Right atrium auricular region (tissue), 2 donors: ENCODE results near the gene MTHFD2L. TPM values are rescaled to one million over a fixed set of nuclear protein-coding genes. Genes with fewer than 3 reads are reported as not detected.

Experiments
- DNase-seq: peaks from one replicate; pipeline ENCODE4 v3.0.0-alpha.2; 2019; ENCODE audit warnings: low spot score
- H3K27ac ChIP-seq, 2 donors: fragments of 200-600 bp; sonication (generic); 1 replicate in 1 of 2; 2 replicates in 1 of 2; pipeline ENCODE4 v1.5.1; 2016 to 2019
- H3K27me3 ChIP-seq, 2 donors: fragments of 200-600 bp; sonication (generic); one replicate each; pipeline versions ENCODE4 v1.5.1 to v1.6.0; 2017 to 2019
- H3K36me3 ChIP-seq: fragments of 200-600 bp; sonication (generic); one replicate; pipeline ENCODE4 v1.5.1; 2016
- H3K4me1 ChIP-seq, 2 donors: fragments of 200-600 bp; sonication (generic); one replicate each; pipeline versions ENCODE4 v1.5.1 to v1.6.0; 2017 to 2019
- H3K4me3 ChIP-seq, 2 donors: fragments of 200-600 bp; sonication (generic); 1 replicate in 1 of 2; 2 replicates in 1 of 2; pipeline ENCODE4 v1.5.1; 2017 to 2019; ENCODE audit warnings: mild to moderate bottlenecking in 1 of 2, moderate library complexity in 1 of 2
- H3K9me3 ChIP-seq, 2 donors: fragments of 200-600 bp; sonication (generic); one replicate each; pipeline ENCODE4 v1.5.1; 2019
- CTCF ChIP-seq, 2 donors: fragments of 200-600 bp; sonication (generic); IDR thresholded peaks; one replicate each; pipeline ENCODE4 v1.5.1; 2019; ENCODE audit warnings: antibody characterized with exemption in 2 of 2
- total RNA-seq, 2 donors: library from RNA; depleted of rRNA; stranded (reverse); fragments of >200 nt; gene quantifications; one replicate each; pipeline ENCODE4 v1.1.0, GENCODE V29; 2016

MTHFD2L gene
- total RNA-seq, 2 donors from 2014 or later: 8.3 to 11.5 TPM

GRCh38 chr4:74282926-74283325 lies 125.0 kb downstream of the MTHFD2L start:
- Histone ChIP-seq H3K4me1 (no peaks in the 10 kb centered on the region), H3K27me3 (no peaks in the 10 kb centered on the region), H3K36me3 (no peaks in the 10 kb centered on the region), H3K27ac (no peak overlapping the region), H3K9me3 (no peaks in the 10 kb centered on the region), H3K4me3 (no peak overlapping the region)
- TF ChIP-seq CTCF (IDR thresholded peaks at IDR 0.05): no peak
- DNase-seq: no peak

- TF ChIP-seq CTCF (IDR thresholded peaks at IDR 0.05): no peak
- no peaks in the 10 kb centered on the region for H3K9me3 ChIP-seq
- H3K36me3 ChIP-seq: no peaks in the 10 kb centered on the region
- H3K27me3 ChIP-seq: no peaks in the 10 kb centered on the region
- no peak overlapping the region for H3K4me3 ChIP-seq
- H3K4me1 ChIP-seq: no peaks in the 10 kb centered on the region
- H3K27ac ChIP-seq: no peak overlapping the region
- no peak for DNase-seq
Observed at GRCh38 chr4:74283614-74284013, 125.7 kb downstream of the MTHFD2L start.

DNA sequence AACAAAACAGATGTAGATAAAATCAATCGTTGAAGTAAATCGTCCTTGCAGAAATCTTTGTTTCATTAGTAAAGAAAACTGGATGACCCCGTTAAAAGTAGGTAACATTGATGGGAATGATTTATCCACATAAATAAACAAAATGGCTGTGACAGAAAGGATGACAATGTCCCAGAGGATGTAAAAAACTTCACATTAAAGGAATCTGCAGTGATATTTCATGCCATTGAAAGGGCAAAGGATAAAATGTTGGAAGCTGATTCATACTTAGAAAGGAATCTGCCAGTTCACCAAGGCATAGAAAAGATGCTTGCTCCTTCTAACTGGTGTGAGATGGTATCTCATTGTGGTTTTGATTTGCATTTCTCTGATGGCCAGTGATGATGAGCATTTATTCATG lies 126.1 kb downstream of the MTHFD2L start:
- H3K27ac ChIP-seq: no peak overlapping the region
- H3K4me3 ChIP-seq: no peak overlapping the region
- H3K27me3 ChIP-seq: no peaks in the 10 kb centered on the region
- no peak for TF ChIP-seq CTCF (IDR thresholded peaks at IDR 0.05)
- no peaks in the 10 kb centered on the region for H3K9me3 ChIP-seq
- no peaks in the 10 kb centered on the region for H3K36me3 ChIP-seq
- H3K4me1 ChIP-seq: no peaks in the 10 kb centered on the region
- no peak for DNase-seq

DNA sequence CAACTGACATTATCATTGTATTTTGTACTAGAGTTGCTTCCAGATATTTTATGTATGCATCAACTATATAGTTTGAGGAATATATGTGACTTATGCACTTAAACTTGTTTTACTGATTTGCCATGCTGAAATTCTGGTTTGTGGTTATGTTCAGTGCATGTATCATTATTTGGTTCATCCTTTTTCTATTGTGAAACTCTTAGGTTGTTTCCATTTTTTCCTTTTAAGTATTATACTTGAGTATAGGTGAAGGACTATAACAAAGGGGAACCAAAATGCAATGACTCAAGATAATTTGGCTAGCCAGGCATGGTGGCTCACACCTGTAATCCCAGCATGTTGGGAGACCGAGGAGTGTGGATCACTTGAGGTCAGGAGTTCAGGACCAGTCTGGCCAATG lies 129.2 kb downstream of the MTHFD2L start:
- no peak for DNase-seq

GRCh38 chr4:74287791-74288190 lies 129.9 kb downstream of the MTHFD2L start:
- Histone ChIP-seq H3K27ac (no peak overlapping the region), H3K36me3 (no peaks in the 10 kb centered on the region), H3K4me1 (no peaks in the 10 kb centered on the region), H3K27me3 (no peaks in the 10 kb centered on the region), H3K9me3 (no peaks in the 10 kb centered on the region), H3K4me3 (no peak overlapping the region)
- no peak for TF ChIP-seq CTCF (IDR thresholded peaks at IDR 0.05)
- no peak for DNase-seq

More for the DNA sequence above, 129.2 kb downstream of the MTHFD2L start:
- Histone ChIP-seq H3K27me3 (no peaks in the 10 kb centered on the region), H3K27ac (no peak overlapping the region), H3K4me3 (no peak overlapping the region), H3K36me3 (no peaks in the 10 kb centered on the region), H3K9me3 (no peaks in the 10 kb centered on the region), H3K4me1 (no peaks in the 10 kb centered on the region)
- TF ChIP-seq CTCF (IDR thresholded peaks at IDR 0.05): no peak

DNA sequence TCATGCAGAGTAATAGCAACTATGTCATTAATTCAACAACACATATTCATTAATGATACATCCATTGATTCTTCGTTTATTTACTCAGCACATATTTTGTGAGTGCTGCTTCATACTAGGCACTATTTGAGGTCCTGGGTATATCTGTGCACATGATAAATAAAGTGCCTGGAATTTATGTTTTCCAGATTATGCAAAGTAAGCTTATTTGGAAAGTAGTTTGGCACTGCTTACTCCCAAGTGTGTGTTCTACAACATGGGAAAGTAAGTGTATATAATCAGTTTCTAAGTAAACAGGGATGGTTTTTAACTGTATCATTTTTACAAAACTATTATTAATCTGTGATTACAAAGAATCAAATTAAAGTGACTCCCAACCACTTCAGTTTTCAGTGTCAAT lies 133.6 kb downstream of the MTHFD2L start:
- H3K4me1 ChIP-seq: no peaks in the 10 kb centered on the region
- no peaks in the 10 kb centered on the region for H3K36me3 ChIP-seq
- no peak for TF ChIP-seq CTCF (IDR thresholded peaks at IDR 0.05)
- no peaks in the 10 kb centered on the region for H3K27me3 ChIP-seq
- DNase-seq: no peak
- H3K4me3 ChIP-seq: no peak overlapping the region
- no peaks in the 10 kb centered on the region for H3K9me3 ChIP-seq
- no peak overlapping the region for H3K27ac ChIP-seq
